Measurements from ENCODE around the gene BCAS1. TPM values are rescaled to one million over a fixed set of nuclear protein-coding genes. Genes with fewer than 3 reads are reported as not detected.

BCAS1 gene
- total RNA-seq, 2 experiments from 2014 or later, result 0.07 to 0.17 TPM

- CTCF ChIA-PET, result no interaction called here
- POLR2A ChIA-PET, result interaction anchor here (0.6 kb wide), 1 partner anchor 142 kb away, joined by 3 read pairs; no protein-coding TSS in a partner anchor
These were observed 858 bp downstream of the BCAS1 start for GRCh38 chr20:54069501-54069971.

GRCh38 chr20:54068966-54069365 is 1.4 kb downstream of the BCAS1 start:
- intact Hi-C loops (cut with micrococcal nuclease), result no loop called here
- CTCF ChIA-PET, result no interaction called here
- DNase-seq, result no peak
- Mint-ChIP-seq H3K27ac (no peak overlapping the region), H3K36me3 (no peaks in the 10 kb centered on the region), H3K27me3 (peaks cover under 1% of the 10 kb centered on the region), H3K4me1 (ENCODE audit: low read depth) (peaks cover 10% of the 10 kb centered on the region), H3K9me3 (no peaks in the 10 kb centered on the region), H3K4me3 (no peak overlapping the region)
- POLR2A ChIA-PET, result interaction anchor here (0.6 kb wide), 1 partner anchor 141 kb away, joined by 3 read pairs; no protein-coding TSS in a partner anchor

More at GRCh38 chr20:54069501-54069971, 858 bp downstream of the BCAS1 start:
- H3K27me3 Mint-ChIP-seq, result no peaks in the 10 kb centered on the region
- no peak overlapping the region for H3K27ac Mint-ChIP-seq
- H3K4me3 Mint-ChIP-seq, result no peak overlapping the region
- H3K9me3 Mint-ChIP-seq, result no peaks in the 10 kb centered on the region
- intact Hi-C loops (cut with micrococcal nuclease), result no loop called here
- no peak for DNase-seq
- peaks cover 6% of the 10 kb centered on the region for H3K4me1 Mint-ChIP-seq (ENCODE audit: low read depth)
- no peaks in the 10 kb centered on the region for H3K36me3 Mint-ChIP-seq

- POLR2A ChIA-PET, result no interaction called here
- no peak overlapping the region for H3K4me3 Mint-ChIP-seq
These were observed 1.9 kb downstream of the BCAS1 start for GRCh38 chr20:54068495-54068894.

GRCh38 chr20:54067606-54068174 is 2.7 kb downstream of the BCAS1 start:
- Mint-ChIP-seq H3K9me3 (no peaks in the 10 kb centered on the region), H3K36me3 (no peaks in the 10 kb centered on the region), H3K4me1 (ENCODE audit: low read depth) (peaks cover 13% of the 10 kb centered on the region), H3K27me3 (peaks cover 3% of the 10 kb centered on the region), H3K4me3 (no peak overlapping the region), H3K27ac (no peak overlapping the region)
- intact Hi-C loops (cut with micrococcal nuclease), result no loop called here
- DNase-seq, result peak; percentile 12
- ChIA-PET CTCF (no interaction called here), POLR2A (no interaction called here)

More at GRCh38 chr20:54068495-54068894, 1.9 kb downstream of the BCAS1 start:
- Mint-ChIP-seq H3K4me1 (ENCODE audit: low read depth) (peaks cover 13% of the 10 kb centered on the region), H3K27ac (no peak overlapping the region), H3K27me3 (peaks cover 3% of the 10 kb centered on the region), H3K36me3 (no peaks in the 10 kb centered on the region), H3K9me3 (no peaks in the 10 kb centered on the region)
- intact Hi-C loops (cut with micrococcal nuclease), result no loop called here
- DNase-seq, result no peak
- CTCF ChIA-PET, result no interaction called here

- intact Hi-C loops (cut with micrococcal nuclease), result no loop called here
- Mint-ChIP-seq H3K27me3 (peaks cover 3% of the 10 kb centered on the region), H3K9me3 (no peaks in the 10 kb centered on the region), H3K4me3 (no peak overlapping the region), H3K36me3 (no peaks in the 10 kb centered on the region), H3K4me1 (ENCODE audit: low read depth) (peaks cover 13% of the 10 kb centered on the region), H3K27ac (no peak overlapping the region)
- POLR2A ChIA-PET, result no interaction called here
- DNase-seq, result no peak
- CTCF ChIA-PET, result no interaction called here
These were observed 4.8 kb downstream of the BCAS1 start for GRCh38 chr20:54065601-54066038.

GRCh38 chr20:54064939-54065338 is 5.5 kb downstream of the BCAS1 start:
- H3K27me3 Mint-ChIP-seq, result peaks cover 3% of the 10 kb centered on the region
- peaks cover 13% of the 10 kb centered on the region for H3K4me1 Mint-ChIP-seq (ENCODE audit: low read depth)
- H3K36me3 Mint-ChIP-seq, result no peaks in the 10 kb centered on the region
- ChIA-PET POLR2A (no interaction called here), CTCF (no interaction called here)
- H3K9me3 Mint-ChIP-seq, result no peaks in the 10 kb centered on the region
- no peak overlapping the region for H3K4me3 Mint-ChIP-seq
- H3K27ac Mint-ChIP-seq, result no peak overlapping the region
- intact Hi-C loops (cut with micrococcal nuclease), result loop anchor here (5.0 kb wide), 1 partner anchor 488 kb away; no protein-coding TSS in a partner anchor
- DNase-seq, result no peak

- DNase-seq, result peak; percentile 30
- no peaks in the 10 kb centered on the region for H3K9me3 Mint-ChIP-seq
- H3K36me3 Mint-ChIP-seq, result no peaks in the 10 kb centered on the region
- H3K27me3 Mint-ChIP-seq, result peaks cover 3% of the 10 kb centered on the region
- POLR2A ChIA-PET, result no interaction called here
- H3K4me3 Mint-ChIP-seq, result no peak overlapping the region
- intact Hi-C loops (cut with micrococcal nuclease), result loop anchor here (2.0 to 5.0 kb wide), 2 partner anchors 115 to 487 kb away; no protein-coding TSS in a partner anchor
- peak overlapping the region; percentile 68 for H3K27ac Mint-ChIP-seq
- peaks cover 13% of the 10 kb centered on the region for H3K4me1 Mint-ChIP-seq (ENCODE audit: low read depth)
- CTCF ChIA-PET, result interaction anchor here (0.7 to 1.3 kb wide), 2 partner anchors 14 to 378 kb away, joined by 3 read pairs; no protein-coding TSS in a partner anchor
These were observed 6.3 kb downstream of the BCAS1 start for GRCh38 chr20:54063992-54064676.

GRCh38 chr20:54063580-54063979 is 6.8 kb downstream of the BCAS1 start:
- CTCF ChIA-PET, result interaction anchor here (0.7 to 1.9 kb wide), 8 partner anchors 10 to 378 kb away, joined by 3 to 8 read pairs (median 3); no protein-coding TSS in a partner anchor
- no peak for DNase-seq
- Mint-ChIP-seq H3K9me3 (no peaks in the 10 kb centered on the region), H3K27ac (peak overlapping the region; percentile 18), H3K27me3 (peaks cover 3% of the 10 kb centered on the region), H3K4me3 (no peak overlapping the region), H3K36me3 (no peaks in the 10 kb centered on the region), H3K4me1 (ENCODE audit: low read depth) (peaks cover 13% of the 10 kb centered on the region)
- POLR2A ChIA-PET, result no interaction called here
- intact Hi-C loops (cut with micrococcal nuclease), result loop anchor here (2.0 to 5.0 kb wide), 2 partner anchors 115 to 486 kb away; no protein-coding TSS in a partner anchor

- Mint-ChIP-seq H3K27me3 (peaks cover 3% of the 10 kb centered on the region), H3K4me1 (ENCODE audit: low read depth) (peaks cover 13% of the 10 kb centered on the region), H3K36me3 (no peaks in the 10 kb centered on the region), H3K27ac (no peak overlapping the region), H3K4me3 (no peak overlapping the region), H3K9me3 (no peaks in the 10 kb centered on the region)
- intact Hi-C loops (cut with micrococcal nuclease), result loop anchor here (2.0 to 5.0 kb wide), 2 partner anchors 114 to 486 kb away; no protein-coding TSS in a partner anchor
- POLR2A ChIA-PET, result no interaction called here
- no peak for DNase-seq
- CTCF ChIA-PET, result interaction anchor here (0.6 to 2.5 kb wide), 14 partner anchors 9 to 145 kb away, joined by 3 to 8 read pairs (median 4); no protein-coding TSS in a partner anchor
These were observed 7.5 kb downstream of the BCAS1 start for GRCh38 chr20:54062812-54063280.

GRCh38 chr20:54061101-54061881 is 9.1 kb downstream of the BCAS1 start:
- Mint-ChIP-seq H3K4me1 (ENCODE audit: low read depth) (peaks cover 10% of the 10 kb centered on the region), H3K36me3 (no peaks in the 10 kb centered on the region), H3K27me3 (peaks cover 3% of the 10 kb centered on the region), H3K4me3 (no peak overlapping the region), H3K27ac (no peak overlapping the region), H3K9me3 (no peaks in the 10 kb centered on the region)
- POLR2A ChIA-PET, result no interaction called here
- intact Hi-C loops (cut with micrococcal nuclease), result loop anchor here (5.0 kb wide), 1 partner anchor 484 kb away; no protein-coding TSS in a partner anchor
- CTCF ChIA-PET, result interaction anchor here (0.7 to 2.5 kb wide), 11 partner anchors 11 to 649 kb away, joined by 3 to 8 read pairs (median 6); no protein-coding TSS in a partner anchor
- DNase-seq, result no peak

- no peaks in the 10 kb centered on the region for H3K36me3 Mint-ChIP-seq
- ChIA-PET POLR2A (interaction anchor here (0.5 kb wide), 1 partner anchor 311 kb away, joined by 3 read pairs; no protein-coding TSS in a partner anchor), CTCF (interaction anchor here (1.0 kb wide), 1 partner anchor 140 kb away, joined by 3 read pairs; no protein-coding TSS in a partner anchor)
- no peak overlapping the region for H3K4me3 Mint-ChIP-seq
- intact Hi-C loops (cut with micrococcal nuclease), result loop anchor here (5.0 kb wide), 1 partner anchor 483 kb away; no protein-coding TSS in a partner anchor
- DNase-seq, result no peak
- H3K9me3 Mint-ChIP-seq, result no peaks in the 10 kb centered on the region
- H3K27me3 Mint-ChIP-seq, result peaks cover 3% of the 10 kb centered on the region
- H3K4me1 Mint-ChIP-seq (ENCODE audit: low read depth), result peaks cover 10% of the 10 kb centered on the region
- no peak overlapping the region for H3K27ac Mint-ChIP-seq
These were observed 10.6 kb downstream of the BCAS1 start for GRCh38 chr20:54059691-54060364.
